Gastroesophageal sphincter (tissue), 3 donors: ENCODE data around the gene RANBP1.

ENCODE experiments used
- EP300 ChIP-seq: sonication (generic); formaldehyde crosslinking; IDR thresholded peaks from one replicate; pipeline ENCODE4 v1.6.1; 2017; ENCODE audit warnings: antibody characterized with exemption, mild to moderate bottlenecking
- POLR2A ChIP-seq, 2 donors: fragments of 450-650 bp; IDR thresholded peaks; one replicate each; pipeline ENCODE4 v1.6.1; 2017; ENCODE audit warnings: antibody characterized with exemption in 2 of 2, mild to moderate bottlenecking in 2 of 2, moderate library complexity in 1 of 2
- POLR2AphosphoS5 ChIP-seq: sonication (generic); formaldehyde crosslinking; IDR thresholded peaks from one replicate; pipeline ENCODE4 v1.6.1; 2017; ENCODE audit warnings: antibody characterized with exemption
- TF ChIP-seq, protein P1 (sequence below), 4 experiments: fragments of 200-600 bp in 2 of 4; fragments of 450-650 bp in 2 of 4; sonication (generic) in 1 of 4; IDR thresholded peaks; one replicate each; pipeline ENCODE4 v1.5.1; 2017 to 2019; ENCODE audit warnings: antibody characterized with exemption in 4 of 4, mild to moderate bottlenecking in 2 of 4, moderate library complexity in 2 of 4

DNA sequence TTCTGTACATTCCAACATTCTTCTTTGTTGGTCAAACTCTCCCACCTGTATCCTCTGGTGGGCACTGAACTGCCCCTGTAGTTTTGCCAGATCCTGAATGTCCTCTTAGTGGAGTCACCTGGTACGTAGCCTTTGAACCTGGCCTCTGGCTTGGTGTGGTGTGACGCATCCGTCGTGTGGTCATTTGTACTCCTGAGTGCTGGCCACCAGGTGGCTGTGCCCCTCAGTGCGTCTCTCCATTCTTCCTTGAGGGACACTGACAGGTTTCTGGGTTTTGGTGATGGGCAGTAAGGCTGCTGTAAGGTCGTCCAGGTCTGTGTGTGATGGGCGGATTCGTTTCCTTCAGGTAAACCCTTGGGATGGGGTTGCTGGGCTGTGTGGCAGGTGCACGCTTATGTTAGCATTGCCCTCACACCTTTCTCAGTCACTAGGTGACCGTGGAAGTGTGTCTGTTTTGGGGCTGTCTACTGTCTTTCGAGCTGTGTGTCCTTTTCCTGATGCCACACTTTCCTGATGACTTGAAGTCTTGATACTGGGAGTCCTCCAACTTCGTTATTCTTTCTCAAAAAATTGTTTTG is 13.6 kb upstream of the RANBP1 start:
- TF ChIP-seq, protein P1, sequence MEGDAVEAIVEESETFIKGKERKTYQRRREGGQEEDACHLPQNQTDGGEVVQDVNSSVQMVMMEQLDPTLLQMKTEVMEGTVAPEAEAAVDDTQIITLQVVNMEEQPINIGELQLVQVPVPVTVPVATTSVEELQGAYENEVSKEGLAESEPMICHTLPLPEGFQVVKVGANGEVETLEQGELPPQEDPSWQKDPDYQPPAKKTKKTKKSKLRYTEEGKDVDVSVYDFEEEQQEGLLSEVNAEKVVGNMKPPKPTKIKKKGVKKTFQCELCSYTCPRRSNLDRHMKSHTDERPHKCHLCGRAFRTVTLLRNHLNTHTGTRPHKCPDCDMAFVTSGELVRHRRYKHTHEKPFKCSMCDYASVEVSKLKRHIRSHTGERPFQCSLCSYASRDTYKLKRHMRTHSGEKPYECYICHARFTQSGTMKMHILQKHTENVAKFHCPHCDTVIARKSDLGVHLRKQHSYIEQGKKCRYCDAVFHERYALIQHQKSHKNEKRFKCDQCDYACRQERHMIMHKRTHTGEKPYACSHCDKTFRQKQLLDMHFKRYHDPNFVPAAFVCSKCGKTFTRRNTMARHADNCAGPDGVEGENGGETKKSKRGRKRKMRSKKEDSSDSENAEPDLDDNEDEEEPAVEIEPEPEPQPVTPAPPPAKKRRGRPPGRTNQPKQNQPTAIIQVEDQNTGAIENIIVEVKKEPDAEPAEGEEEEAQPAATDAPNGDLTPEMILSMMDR (IDR thresholded peaks at IDR 0.05): no peak
- TF ChIP-seq POLR2AphosphoS5 (no peak), EP300 (no peak), POLR2A (IDR thresholded peaks at IDR 0.05) (no peak)
